Measurements from ENCODE around the gene TBX1. TPM values are rescaled to one million over a fixed set of nuclear protein-coding genes. Genes with fewer than 3 reads are reported as not detected.

Gene TBX1
- total RNA-seq, 1 donor from 2014 or later, result not detected

GRCh38 chr22:19754701-19755144 lies 5.9 kb upstream of the TBX1 start:
- no peak for DNase-seq (ENCODE audit: low read depth)
- H3K4me3 ChIP-seq (ENCODE audit: low read depth, low read length), result no peak overlapping the region
- no peak for TF ChIP-seq CTCF (conservative IDR thresholded peaks at IDR 0.05; ENCODE audit: low read depth, low read length)

GRCh38 chr22:19755145-19755710 lies 5.3 kb upstream of the TBX1 start:
- TF ChIP-seq CTCF (conservative IDR thresholded peaks at IDR 0.05; ENCODE audit: low read depth, low read length), result no peak
- H3K4me3 ChIP-seq (ENCODE audit: low read depth, low read length), result no peak overlapping the region

GRCh38 chr22:19755722-19756287 lies 4.8 kb upstream of the TBX1 start:
- TF ChIP-seq CTCF (conservative IDR thresholded peaks at IDR 0.05; ENCODE audit: low read depth, low read length), result no peak
- DNase-seq (ENCODE audit: low read depth), result no peak
- no peak overlapping the region for H3K4me3 ChIP-seq (ENCODE audit: low read depth, low read length)

More at GRCh38 chr22:19755145-19755710, 5.3 kb upstream of the TBX1 start:
- DNase-seq (ENCODE audit: low read depth), result no peak

- no peak overlapping the region for H3K4me3 ChIP-seq (ENCODE audit: low read depth, low read length)
- DNase-seq (ENCODE audit: low read depth), result no peak
- peak; percentile 58 for TF ChIP-seq CTCF (conservative IDR thresholded peaks at IDR 0.05; ENCODE audit: low read depth, low read length)
Observed at GRCh38 chr22:19756288-19757128, 4.1 kb upstream of the TBX1 start.

GRCh38 chr22:19757140-19757984 lies 3.2 kb upstream of the TBX1 start:
- TF ChIP-seq CTCF (conservative IDR thresholded peaks at IDR 0.05; ENCODE audit: low read depth, low read length), result no peak
- H3K4me3 ChIP-seq (ENCODE audit: low read depth, low read length), result peak overlapping the region; percentile 6
- no peak for DNase-seq (ENCODE audit: low read depth)

- no peak overlapping the region for H3K4me3 ChIP-seq (ENCODE audit: low read depth, low read length)
- TF ChIP-seq CTCF (conservative IDR thresholded peaks at IDR 0.05; ENCODE audit: low read depth, low read length), result no peak
- DNase-seq (ENCODE audit: low read depth), result no peak
Observed at GRCh38 chr22:19757985-19758895, 2.3 kb upstream of the TBX1 start.
